GM23338 (cell line): ENCODE measurements around the gene RYR3.

Experiments
- CREB1 ChIP-seq: fragments of 250-450 bp; sonication (Bioruptor Pico); IDR thresholded peaks from 2 replicates; pipeline ENCODE4 v1.5.0; 2020; ENCODE audit warnings: low read depth, mild to moderate bottlenecking, moderate library complexity
- CTCF ChIP-seq, 2 experiments: fragments of 200-600 bp in 1 of 2; sonication (generic) in 1 of 2; conservative IDR thresholded peaks; 2 replicates each; pipeline versions ENCODE4 v1.5.1 to v1.6.1; 2016 to 2017; ENCODE audit warnings: antibody characterized with exemption in 2 of 2, low read depth in 2 of 2, mild to moderate bottlenecking in 2 of 2, moderate library complexity in 1 of 2
- EZH2 ChIP-seq: fragments of 200-600 bp; sonication (generic); IDR thresholded peaks from one replicate; pipeline ENCODE4 v1.8.0; 2017; ENCODE audit warnings: antibody characterized with exemption, mild to moderate bottlenecking, low read depth; ENCODE audit not compliant: unreplicated experiment
- EZH2phosphoT487 ChIP-seq: fragments of 200-600 bp; sonication (generic); IDR thresholded peaks from one replicate; pipeline ENCODE4 v1.8.1; 2018; ENCODE audit warnings: antibody characterized with exemption; ENCODE audit not compliant: unreplicated experiment
- NANOG ChIP-seq: IDR thresholded peaks from 2 replicates; pipeline ENCODE4 v1.6.1; 2016; ENCODE audit warnings: antibody characterized with exemption, borderline replicate concordance
- POLR2AphosphoS5 ChIP-seq: IDR thresholded peaks from 2 replicates; pipeline ENCODE4 v1.6.1; 2016; ENCODE audit warnings: antibody characterized with exemption, low read depth
- REST ChIP-seq: IDR thresholded peaks from one replicate; pipeline ENCODE4 v1.6.1; 2018; ENCODE audit warnings: antibody characterized with exemption; ENCODE audit not compliant: unreplicated experiment

- TF ChIP-seq CTCF (conservative IDR thresholded peaks at IDR 0.05; ENCODE audit: low read depth in 2 of 2) (no peak), POLR2AphosphoS5 (no peak), EZH2 (no peak), CREB1 (no peak), NANOG (no peak), REST (no peak), EZH2phosphoT487 (no peak)
Measured at GRCh38 chr15:33586786-33587697, 276.3 kb downstream of the RYR3 start.
